ENCODE measurements around the gene PKD2L1.
A peak's percentile ranks its signal among the peaks of the same experiment; 100 is the strongest.

PKD2L1 gene

GRCh38 chr10:100355086-100355485 lies 25.1 kb upstream of the PKD2L1 start:
- DNase-seq: no peak

- DNase-seq: no peak
Observed at GRCh38 chr10:100353770-100354485, 23.9 kb upstream of the PKD2L1 start.

GRCh38 chr10:100350914-100351485 lies 21.0 kb upstream of the PKD2L1 start:
- DNase-seq: no peak

- no peak for DNase-seq
Observed at GRCh38 chr10:100349672-100350071, 19.6 kb upstream of the PKD2L1 start.

- no peak for DNase-seq
Observed at GRCh38 chr10:100349087-100349486, 19.1 kb upstream of the PKD2L1 start.

- DNase-seq: no peak
Observed at GRCh38 chr10:100348389-100348927, 18.4 kb upstream of the PKD2L1 start.

GRCh38 chr10:100347568-100348195 lies 17.7 kb upstream of the PKD2L1 start:
- no peak for DNase-seq

GRCh38 chr10:100346765-100347567 lies 16.9 kb upstream of the PKD2L1 start, which contains the start of gene SCD:
Gene SCD, plus strand, starts transcription at chr10:100347233. Its CDS starts 272 bp downstream, at chr10:100347505.
- peak; percentile 80 for DNase-seq

- peak; percentile 60 for DNase-seq
Observed at GRCh38 chr10:100346351-100346764, 16.3 kb upstream of the PKD2L1 start.

GRCh38 chr10:100345570-100346330 lies 15.7 kb upstream of the PKD2L1 start:
- no peak for DNase-seq

- no peak for DNase-seq
Observed at GRCh38 chr10:100344241-100344788, 14.3 kb upstream of the PKD2L1 start.

GRCh38 chr10:100342627-100342972 lies 12.6 kb upstream of the PKD2L1 start:
- DNase-seq: no peak

- DNase-seq: no peak
Observed at GRCh38 chr10:100341953-100342626, 12.1 kb upstream of the PKD2L1 start.

- DNase-seq: no peak
Observed at GRCh38 chr10:100340948-100341847, 11.2 kb upstream of the PKD2L1 start.

GRCh38 chr10:100339236-100339635 lies 9.2 kb upstream of the PKD2L1 start:
- no peak for DNase-seq

GRCh38 chr10:100338434-100339036 lies 8.5 kb upstream of the PKD2L1 start:
- peak; percentile 61 for DNase-seq

GRCh38 chr10:100334762-100335161 lies 4.7 kb upstream of the PKD2L1 start:
- no peak for DNase-seq

GRCh38 chr10:100333661-100334440 lies 3.8 kb upstream of the PKD2L1 start:
- DNase-seq: no peak

GRCh38 chr10:100333106-100333505 lies 3.1 kb upstream of the PKD2L1 start:
- DNase-seq: no peak

All from stimulated activated naive CD4-positive, alpha-beta T cell treated with Interleukin-2 at 50 U/mL for 16 hours (primary cell).